ENCODE results near the gene AP2M1. TPM values are rescaled to one million over a fixed set of nuclear protein-coding genes. Genes with fewer than 3 reads are reported as not detected.

AP2M1 gene
- total RNA-seq, 1 donor from 2014 or later = 442 TPM

DNA sequence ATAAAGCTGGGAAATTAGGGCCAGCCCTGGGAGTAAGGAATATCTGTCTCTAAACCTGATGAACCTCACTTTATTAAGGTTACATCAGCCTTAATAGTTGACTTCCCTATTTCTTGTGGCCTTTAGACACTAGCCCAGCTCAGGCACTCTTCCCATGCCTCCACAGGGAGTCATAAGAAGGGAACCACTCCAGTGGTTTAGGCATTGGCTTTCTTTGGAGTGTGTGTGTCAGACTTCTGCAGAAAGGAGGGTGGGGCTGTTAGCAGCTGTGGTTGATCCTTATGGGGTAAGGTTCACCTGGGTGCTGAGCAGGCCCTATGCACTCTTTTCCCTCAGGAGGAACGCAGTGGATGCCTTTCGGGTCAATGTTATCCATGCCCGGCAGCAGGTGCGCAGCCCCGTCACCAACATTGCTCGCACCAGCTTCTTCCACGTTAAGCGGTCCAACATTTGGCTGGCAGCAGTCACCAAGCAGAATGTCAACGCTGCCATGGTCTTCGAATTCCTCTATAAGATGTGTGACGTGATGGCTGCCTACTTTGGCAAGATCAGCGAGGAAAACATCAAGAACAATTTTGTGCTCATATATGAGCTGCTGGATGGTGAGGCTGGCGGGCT, 4.0 kb downstream of the AP2M1 start:
- DNase-seq (ENCODE audit: low read depth in 2 of 2) = no peak

DNA sequence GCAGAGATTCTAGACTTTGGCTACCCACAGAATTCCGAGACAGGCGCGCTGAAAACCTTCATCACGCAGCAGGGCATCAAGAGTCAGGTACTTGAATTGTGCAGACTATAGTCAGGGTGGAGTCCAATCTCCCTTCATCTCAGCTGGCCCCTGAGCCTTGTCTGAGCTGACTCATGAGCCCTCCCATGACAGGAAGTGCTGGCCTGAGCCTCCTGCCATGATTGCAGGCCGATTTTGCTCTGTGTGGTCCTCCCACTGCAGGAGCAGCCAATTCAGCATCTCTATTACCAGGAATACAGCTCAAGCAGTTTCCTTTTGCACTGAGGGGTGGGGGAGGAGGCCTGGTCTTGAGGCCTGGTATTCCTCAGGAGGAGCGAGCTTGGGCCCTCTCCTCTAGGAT, 5.5 kb downstream of the AP2M1 start:
- DNase-seq (ENCODE audit: low read depth in 2 of 2) = peak; percentile 15 to 86

DNA sequence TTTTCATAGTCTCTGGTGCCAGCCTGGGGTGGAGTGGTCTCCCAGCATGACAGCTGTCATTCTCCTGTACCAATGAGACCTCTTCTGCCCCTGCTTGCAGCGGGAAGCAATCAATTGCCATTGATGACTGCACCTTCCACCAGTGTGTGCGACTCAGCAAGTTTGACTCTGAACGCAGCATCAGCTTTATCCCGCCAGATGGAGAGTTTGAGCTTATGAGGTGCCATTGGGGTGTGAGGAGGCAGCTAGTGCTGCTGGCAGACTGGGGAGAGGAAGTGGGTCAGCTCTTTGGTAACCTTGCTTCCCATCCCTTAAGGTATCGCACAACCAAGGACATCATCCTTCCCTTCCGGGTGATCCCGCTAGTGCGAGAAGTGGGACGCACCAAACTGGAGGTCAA, 6.9 kb downstream of the AP2M1 start:
- DNase-seq (ENCODE audit: low read depth in 2 of 2) = no peak

- no peak for DNase-seq (ENCODE audit: low read depth in 2 of 2)
These were observed 9.0 kb downstream of the AP2M1 start for GRCh38 chr3:184183679-184184078.

DNA sequence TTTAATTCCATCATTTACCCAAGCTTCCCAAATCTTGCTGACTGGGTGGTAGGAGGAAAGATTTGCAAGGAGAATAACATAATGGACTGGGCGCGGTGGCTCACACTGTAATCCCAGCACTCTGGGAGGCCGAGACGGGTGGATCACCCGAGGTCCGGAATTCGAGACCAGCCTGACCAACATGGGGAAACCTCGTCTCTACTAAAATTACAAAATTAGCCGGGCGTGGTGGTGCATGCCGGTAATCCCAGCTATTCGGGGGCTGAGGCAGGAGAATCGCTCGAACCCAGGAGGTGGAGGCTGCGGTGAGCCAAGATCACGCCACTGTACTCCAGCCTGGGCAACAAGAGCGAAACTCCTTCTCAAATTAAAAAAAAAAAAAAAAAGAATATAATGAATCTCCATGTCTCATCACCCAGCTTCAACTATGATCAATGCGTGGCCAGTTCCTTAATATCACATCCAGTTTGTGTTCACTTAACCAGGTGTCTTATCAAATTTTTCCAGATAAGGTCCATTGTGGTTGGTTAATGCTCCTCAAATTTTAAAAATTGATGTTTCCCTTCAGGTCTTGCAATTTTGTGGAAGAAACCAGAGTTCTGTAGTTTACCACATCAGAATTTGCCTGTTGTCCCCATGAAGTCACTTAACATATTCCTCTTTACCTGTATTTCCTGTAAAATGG, 10.0 kb downstream of the AP2M1 start:
- no peak for DNase-seq (ENCODE audit: low read depth in 2 of 2)

GRCh38 chr3:184185461-184186183, 11.0 kb downstream of the AP2M1 start:
- peak; percentile 99 for DNase-seq (ENCODE audit: low read depth in 2 of 2)

DNA sequence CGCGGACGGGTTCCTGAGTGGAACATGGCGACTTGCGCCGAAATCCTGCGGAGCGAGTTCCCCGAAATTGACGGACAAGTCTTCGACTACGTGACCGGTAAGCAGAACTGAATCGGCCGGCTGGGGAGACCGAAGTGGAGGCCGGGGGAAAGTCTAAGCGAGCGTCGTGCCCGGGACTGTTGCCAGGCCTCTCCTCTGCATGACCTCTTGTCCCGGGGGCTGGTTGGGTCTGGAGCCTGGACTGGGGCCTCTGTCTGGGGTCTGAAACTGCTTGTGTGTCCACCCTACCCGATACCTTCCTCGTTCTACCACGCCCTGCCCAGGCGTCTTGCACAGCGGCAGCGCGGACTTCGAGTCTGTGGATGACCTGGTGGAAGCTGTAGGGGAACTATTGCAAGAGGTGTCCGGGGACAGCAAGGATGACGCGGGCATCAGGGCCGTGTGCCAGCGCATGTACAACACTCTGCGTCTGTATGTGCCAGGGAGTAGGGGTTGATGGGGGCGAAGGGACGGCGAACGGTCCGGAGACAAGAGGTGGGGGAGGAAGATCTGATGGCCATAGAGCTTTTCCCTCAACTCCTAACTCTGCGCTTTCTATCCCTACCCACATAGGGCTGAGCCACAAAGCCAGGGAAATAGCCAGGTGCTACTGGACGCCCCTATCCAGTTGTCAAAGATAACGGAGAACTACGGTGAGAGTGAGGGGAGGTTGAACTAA, 11.7 kb downstream of the AP2M1 start, which contains the start of gene ABCF3:
TSS of gene ABCF3 (plus strand) at position 16 of the 718 bp plus-strand sequence. CDS start at position 25, 9 bp downstream.
- DNase-seq (ENCODE audit: low read depth in 2 of 2) = peak; percentile 51 to 59

DNA sequence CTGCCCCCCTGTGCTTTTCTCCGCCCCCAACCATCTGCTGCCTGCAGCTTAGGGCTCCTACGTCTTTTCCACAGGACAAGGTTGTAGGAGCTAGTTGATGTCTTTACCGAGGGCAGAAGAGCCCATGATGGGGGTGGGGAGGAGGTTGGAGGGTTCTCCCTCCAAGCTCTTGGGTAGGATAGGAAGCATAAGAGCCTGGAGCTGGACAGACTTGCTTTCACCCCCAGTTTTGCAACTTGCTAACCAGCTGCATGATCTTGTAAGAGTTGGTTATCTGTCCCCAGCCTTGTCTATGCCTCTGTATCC, 12.2 kb downstream of the AP2M1 start:
- DNase-seq (ENCODE audit: low read depth in 2 of 2) = no peak

DNA sequence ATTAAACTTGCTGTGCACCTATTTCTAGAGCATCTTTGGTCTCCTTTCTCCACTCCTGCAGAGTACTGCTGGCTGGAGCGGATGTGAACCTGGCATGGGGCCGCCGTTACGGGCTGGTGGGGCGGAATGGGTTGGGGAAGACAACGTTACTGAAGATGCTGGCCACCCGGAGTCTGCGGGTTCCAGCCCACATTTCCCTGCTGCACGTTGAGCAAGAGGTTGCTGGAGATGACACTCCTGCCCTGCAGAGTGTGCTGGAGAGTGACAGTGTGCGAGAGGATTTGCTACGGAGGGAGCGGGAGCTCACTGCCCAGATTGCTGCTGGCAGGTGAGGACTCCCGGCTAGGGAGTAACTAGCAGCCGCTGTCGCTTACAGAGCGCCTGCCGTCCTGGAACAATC, 13.4 kb downstream of the AP2M1 start:
- no peak for DNase-seq (ENCODE audit: low read depth in 2 of 2)

- DNase-seq (ENCODE audit: low read depth in 2 of 2) = no peak
These were observed 14.8 kb downstream of the AP2M1 start for GRCh38 chr3:184189421-184189820.

DNA sequence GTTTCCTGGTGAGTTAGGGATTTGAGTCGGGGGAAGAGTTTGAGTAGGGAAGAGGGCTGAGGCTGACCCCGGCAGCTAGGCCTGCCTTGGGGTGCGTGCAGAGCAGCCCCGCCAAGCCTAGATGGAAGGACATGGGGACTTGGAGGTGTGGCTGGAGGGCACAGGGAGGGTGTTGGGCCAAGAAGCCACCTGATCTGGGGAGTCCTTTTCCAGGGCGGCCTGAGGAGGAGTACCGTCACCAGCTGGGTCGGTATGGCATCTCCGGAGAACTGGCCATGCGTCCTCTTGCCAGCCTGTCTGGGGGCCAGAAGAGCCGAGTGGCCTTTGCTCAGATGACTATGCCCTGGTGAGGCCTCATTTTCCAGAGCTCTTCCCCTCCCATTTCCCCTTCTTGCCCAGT, 18.2 kb downstream of the AP2M1 start:
- no peak for DNase-seq (ENCODE audit: low read depth in 2 of 2)

- DNase-seq (ENCODE audit: low read depth in 2 of 2) = no peak
These were observed 19.4 kb downstream of the AP2M1 start for GRCh38 chr3:184193991-184194539.

DNA sequence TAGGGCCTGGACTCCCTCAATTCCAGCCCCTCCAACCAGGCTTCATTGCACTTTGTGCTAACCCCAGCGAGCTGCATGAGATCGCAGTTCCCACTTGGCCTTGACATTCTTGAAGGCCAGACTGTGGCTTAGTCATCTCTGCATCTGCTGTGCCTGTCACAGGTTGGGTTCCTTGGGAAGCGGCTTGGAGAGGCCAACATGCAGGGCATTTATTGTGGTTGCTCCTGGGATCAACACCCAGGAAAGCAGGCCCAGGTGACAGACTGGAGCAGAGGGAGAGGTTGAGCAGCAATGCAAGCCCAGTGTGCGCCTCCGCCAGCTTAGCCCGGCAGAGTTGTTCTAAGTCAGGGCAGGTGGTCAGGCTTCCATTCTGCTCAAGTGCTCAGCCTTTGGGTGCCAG, 21.9 kb downstream of the AP2M1 start:
- no peak for DNase-seq (ENCODE audit: low read depth in 2 of 2)

DNA sequence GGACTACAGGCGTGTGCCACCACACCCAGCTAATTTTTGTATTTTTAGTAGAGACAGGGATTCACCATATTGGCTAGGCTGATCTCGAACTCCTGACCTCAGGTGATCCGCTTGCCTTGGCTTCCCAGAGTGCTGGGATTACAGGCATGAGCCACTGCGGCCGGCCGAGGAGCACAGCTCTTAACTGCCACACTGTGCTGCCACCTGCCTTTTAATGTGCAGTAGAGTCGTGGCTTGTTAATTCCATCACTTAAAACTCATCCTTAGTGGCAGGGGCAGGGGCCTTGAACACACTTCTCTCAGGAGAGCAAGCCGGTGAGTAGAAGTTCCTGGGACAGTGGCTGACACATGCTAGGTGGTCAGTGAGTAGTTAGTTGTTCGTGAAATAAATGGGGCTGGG, 23.9 kb downstream of the AP2M1 start:
- no peak for DNase-seq (ENCODE audit: low read depth in 2 of 2)

- no peak for DNase-seq (ENCODE audit: low read depth in 2 of 2)
These were observed 26.2 kb downstream of the AP2M1 start for GRCh38 chr3:184200825-184201224.

DNA sequence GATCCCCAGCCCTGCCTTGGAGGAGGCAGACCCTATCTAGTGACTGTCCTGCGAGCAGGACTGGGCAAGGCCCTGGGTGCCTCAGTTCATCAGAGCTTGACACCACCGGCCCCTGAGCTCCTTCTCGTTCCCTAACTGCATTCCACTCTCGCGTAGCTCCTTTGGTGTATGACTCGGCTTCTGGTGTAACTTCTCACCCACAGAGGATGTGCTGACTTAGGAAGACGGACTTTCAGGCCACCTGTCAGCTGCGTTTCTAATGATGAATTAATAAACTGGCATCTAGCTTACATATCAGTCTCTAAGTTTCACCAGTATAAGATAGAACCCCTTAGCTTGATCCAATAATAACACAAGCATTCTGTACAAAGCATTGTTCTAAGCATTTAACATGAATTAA, 28.9 kb downstream of the AP2M1 start:
- no peak for DNase-seq (ENCODE audit: low read depth in 2 of 2)

- DNase-seq (ENCODE audit: low read depth in 2 of 2) = no peak
These were observed 34.7 kb downstream of the AP2M1 start for GRCh38 chr3:184209146-184209923.

GRCh38 chr3:184211297-184211696, 36.6 kb downstream of the AP2M1 start:
- DNase-seq (ENCODE audit: low read depth in 2 of 2) = no peak

DNA sequence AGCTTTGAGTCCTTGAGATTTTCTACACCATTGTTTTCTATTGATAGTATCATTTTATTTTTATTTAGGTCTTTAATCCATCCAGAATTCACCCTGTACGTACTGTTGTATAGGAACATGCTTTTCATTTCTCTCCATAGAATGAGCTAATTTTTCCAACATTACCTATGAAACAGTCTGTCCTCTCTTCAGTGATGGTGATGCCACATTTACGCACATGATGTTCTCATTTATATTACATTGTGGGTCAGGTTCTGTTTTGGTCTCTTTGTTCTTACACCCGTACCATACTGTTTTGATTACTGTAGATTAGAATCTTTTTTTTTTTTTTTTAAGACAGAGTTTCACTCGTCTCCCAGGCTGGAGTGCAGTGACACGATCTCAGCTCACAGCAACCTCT, 37.1 kb downstream of the AP2M1 start:
- no peak for DNase-seq (ENCODE audit: low read depth in 2 of 2)

DNA sequence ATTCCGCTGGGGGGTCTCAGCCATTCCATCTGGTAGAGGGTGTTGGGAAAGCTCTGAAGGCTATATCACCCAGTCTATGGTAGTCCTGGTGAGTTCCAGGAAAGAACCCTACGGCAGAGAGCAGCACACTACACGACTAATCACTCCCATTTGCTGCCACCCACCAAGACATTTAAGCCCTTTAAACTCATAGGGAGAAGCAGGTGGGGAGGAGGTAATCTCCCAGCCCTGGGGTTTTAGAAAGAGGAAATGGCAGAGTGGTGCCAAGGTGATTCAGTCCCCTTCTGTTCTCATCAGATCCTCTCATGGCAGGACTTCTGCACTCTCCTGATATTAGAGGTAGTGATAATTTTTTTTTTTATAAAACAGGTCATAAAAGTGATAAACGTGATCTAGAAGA, 44.2 kb downstream of the AP2M1 start:
- no peak for DNase-seq (ENCODE audit: low read depth in 2 of 2)

DNA sequence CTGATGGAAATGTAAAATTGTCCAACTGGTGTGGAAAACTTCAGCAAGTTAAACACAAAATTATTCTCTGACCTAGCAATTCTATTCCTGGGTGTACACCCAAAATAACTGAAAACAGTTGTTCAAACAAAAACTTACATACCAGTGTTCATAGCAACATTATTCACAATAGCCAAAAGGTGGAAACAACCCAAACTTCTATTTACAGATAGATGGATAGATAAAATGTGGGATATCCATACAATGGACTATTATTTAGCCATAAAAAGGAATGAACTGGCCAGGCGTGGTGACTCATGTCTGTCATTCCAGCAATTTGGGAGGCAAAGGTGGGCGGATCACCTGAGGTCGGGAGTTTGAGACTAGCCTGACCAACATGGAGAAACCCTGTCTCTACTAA, 47.9 kb downstream of the AP2M1 start:
- DNase-seq (ENCODE audit: low read depth in 2 of 2) = no peak
